ENCODE measurements around the gene MYO1A. TPM values are rescaled to one million over a fixed set of nuclear protein-coding genes. Genes with fewer than 3 reads are reported as not detected.

The MYO1A gene
- total RNA-seq, 1 experiment from 2014 or later = 0.26 TPM

GRCh38 chr12:57040211-57040610, 9.7 kb downstream of the MYO1A start:
- DNase-seq = no peak
- Histone ChIP-seq H2BK120ac (ENCODE audit: low read depth, low read length, poor library complexity, severe bottlenecking) (no peak overlapping the region), H3K27ac (ENCODE audit: insufficient read length, low read depth, low read length) (no peak overlapping the region), H3K9ac (ENCODE audit: extremely low read depth, insufficient read length, low read length) (no peak overlapping the region), H2BK20ac (ENCODE audit: low read depth, low read length, poor library complexity, severe bottlenecking) (no peak overlapping the region), H4K8ac (replicated peaks; ENCODE audit: insufficient read length, low read depth, low read length) (no peak overlapping the region), H3K18ac (ENCODE audit: insufficient read length, low read depth, low read length) (no peak overlapping the region), H2BK5ac (ENCODE audit: insufficient read length, low read length) (no peak overlapping the region), H2BK12ac (ENCODE audit: insufficient read length, low read depth, low read length) (no peak overlapping the region), H3K27me3 (ENCODE audit: insufficient read depth, low read length) (no peaks in the 10 kb centered on the region), H3K79me1 (ENCODE audit: insufficient read depth, low read depth, low read length, poor library complexity, severe bottlenecking) (no peaks in the 10 kb centered on the region), H3K4me2 (ENCODE audit: insufficient read depth, insufficient read length, low read length) (no peak overlapping the region), H2BK15ac (ENCODE audit: low read depth, low read length) (no peak overlapping the region), H2AK5ac (ENCODE audit: insufficient read length, low read length) (no peak overlapping the region), H3K4ac (ENCODE audit: low read depth, low read length) (no peak overlapping the region), H3K4me1 (ENCODE audit: insufficient read depth, low read length) (no peaks in the 10 kb centered on the region), H4K5ac (ENCODE audit: insufficient read length, low read depth, low read length) (no peak overlapping the region), H3T11ph (ENCODE audit: low read length) (no peak overlapping the region), H4K20me1 (ENCODE audit: control insufficient read depth, insufficient read depth, insufficient read length) (no peaks in the 10 kb centered on the region), H3K23ac (ENCODE audit: insufficient read length, low read depth, low read length) (no peak overlapping the region), H2AFZ (ENCODE audit: low read length) (no peak overlapping the region), H4K91ac (ENCODE audit: insufficient read length, low read depth, low read length) (no peak overlapping the region), H3K14ac (ENCODE audit: insufficient read depth, low read length) (no peak overlapping the region), H3K56ac (ENCODE audit: insufficient read length, low read depth, low read length) (no peak overlapping the region), H3K23me2 (ENCODE audit: insufficient read length, low read depth, low read length, poor library complexity, severe bottlenecking) (no peaks in the 10 kb centered on the region), H3K79me2 (ENCODE audit: insufficient read depth, low read length) (no peaks in the 10 kb centered on the region), H3K9me3 (ENCODE audit: control insufficient read depth, low read depth, low read length) (no peaks in the 10 kb centered on the region)
- H3K9me3 Mint-ChIP-seq = no peaks in the 10 kb centered on the region
- peaks cover 7% of the 10 kb centered on the region in 2 experiments for H3K4me1 Mint-ChIP-seq
- no peak for TF ChIP-seq CTCF (conservative IDR thresholded peaks at IDR 0.05)
- H3K36me3 Mint-ChIP-seq (ENCODE audit: insufficient read depth in 1 of 3, low read depth in 3 of 3) = peaks cover 0 to 2% (median 0%) of the 10 kb centered on the region in 3 experiments; a peak in 2 of 7 replicates
- no peak overlapping the region for H3K4me3 Mint-ChIP-seq
- H3K27me3 Mint-ChIP-seq (ENCODE audit: low read depth) = peaks cover 8% of the 10 kb centered on the region
- no peak overlapping the region for H3K27ac Mint-ChIP-seq
- no CpG with 5 or more reads among the region's 4 CpGs for WGBS (ENCODE audit: extremely low coverage, insufficient read length, low lambda C conversion rate)

Data from H9 (cell line).